GM19328 (cell line): ENCODE results near the gene OVOL1.
"Not testable (repeated sequence)": the region's sequence is repeated elsewhere in the genome, so short reads cannot be mapped to it uniquely, and the experiment has no call there.

Experiments
- ATAC-seq: cut with Tn5 transposase; IDR thresholded peaks from one replicate; pipeline ENCODE4 v1.9.1; 2021; ENCODE audit warnings: mild to moderate bottlenecking, moderate library complexity; ENCODE audit not compliant: unreplicated experiment

OVOL1 gene

DNA sequence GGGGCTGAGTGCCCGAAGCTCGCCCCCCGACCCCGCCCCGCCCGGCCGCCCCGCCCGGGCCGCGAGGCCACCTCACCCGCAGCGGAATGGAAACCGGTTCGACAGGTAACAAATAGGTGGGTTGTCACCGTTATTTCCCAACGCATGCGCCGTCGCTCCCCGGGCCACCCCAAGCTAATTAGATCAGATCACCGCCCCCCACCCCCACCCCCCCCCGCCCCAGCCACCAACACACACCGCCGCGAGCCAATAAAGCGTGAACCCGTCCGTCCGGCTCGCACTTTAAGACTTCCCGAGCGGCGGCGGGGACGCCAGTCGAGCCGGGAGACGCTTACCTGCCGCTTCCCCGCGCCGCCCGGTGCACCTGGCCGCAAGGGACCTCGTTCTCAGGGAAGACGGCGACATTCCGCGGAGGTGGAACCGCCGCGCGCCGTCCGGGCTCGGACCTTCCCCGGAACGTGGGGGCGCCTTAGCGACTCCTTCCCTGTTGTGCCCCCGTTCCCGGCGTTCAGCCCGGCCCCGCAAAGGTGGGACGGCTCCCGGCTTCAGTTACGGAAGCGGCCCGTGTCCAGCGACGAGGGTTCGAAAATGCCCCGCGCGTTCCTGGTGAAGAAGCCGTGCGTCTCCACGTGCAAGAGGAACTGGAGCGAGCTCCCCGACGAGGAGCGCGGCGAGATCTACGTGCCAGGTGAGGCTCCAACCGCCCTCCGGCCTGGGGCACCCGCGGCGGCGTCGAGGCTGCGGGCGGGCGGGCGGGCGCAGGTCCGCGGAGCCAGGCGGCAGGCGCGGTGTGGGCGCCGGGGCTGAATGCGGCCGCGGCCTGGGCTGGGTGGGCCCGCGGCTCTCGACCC lies at the start of gene OVOL1:
TSS of gene OVOL1 (plus strand) at position 278 of the 851 bp plus-strand sequence. CDS start at position 589, 311 bp downstream.
- ATAC-seq: no peak

DNA sequence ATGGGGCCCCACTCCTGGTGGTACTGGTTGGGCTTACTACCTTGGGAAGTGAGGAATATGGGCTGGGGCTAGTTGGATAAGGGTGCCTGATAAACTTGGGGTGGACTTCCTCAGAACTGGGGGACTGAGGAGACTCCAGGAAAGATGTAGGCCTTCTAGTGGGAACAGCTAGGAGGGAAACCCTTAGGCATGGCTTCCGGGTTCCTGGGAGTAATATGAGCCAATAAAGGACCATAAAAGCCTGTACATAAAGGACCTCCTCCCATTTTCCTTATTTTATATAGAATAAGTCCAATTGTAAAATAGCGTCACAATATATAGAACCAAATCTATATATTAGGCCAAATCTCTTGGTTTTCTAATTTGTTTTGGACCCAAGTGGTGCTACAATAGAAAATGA lies 47.8 kb upstream of the OVOL1 start:
- no peak for ATAC-seq

DNA sequence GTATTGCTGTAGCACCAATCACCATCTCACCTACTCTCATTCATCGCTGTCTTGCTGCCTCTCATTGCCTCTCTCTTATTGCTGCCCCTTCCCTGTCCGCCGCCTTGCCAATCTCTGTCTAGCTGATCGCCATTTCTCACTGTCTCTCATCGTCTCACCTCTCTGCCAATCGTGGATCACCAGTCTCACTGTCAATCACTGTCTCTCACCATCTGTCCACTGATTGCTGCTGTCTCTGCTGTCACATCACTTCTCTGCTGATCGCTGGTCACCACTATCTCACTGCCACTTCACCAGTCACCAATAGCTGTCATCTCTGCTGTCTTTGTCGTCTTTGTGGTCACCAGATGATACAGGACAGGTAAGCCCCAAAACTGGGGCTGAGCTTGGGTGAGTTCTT lies 45.7 kb upstream of the OVOL1 start:
- ATAC-seq: no peak

DNA sequence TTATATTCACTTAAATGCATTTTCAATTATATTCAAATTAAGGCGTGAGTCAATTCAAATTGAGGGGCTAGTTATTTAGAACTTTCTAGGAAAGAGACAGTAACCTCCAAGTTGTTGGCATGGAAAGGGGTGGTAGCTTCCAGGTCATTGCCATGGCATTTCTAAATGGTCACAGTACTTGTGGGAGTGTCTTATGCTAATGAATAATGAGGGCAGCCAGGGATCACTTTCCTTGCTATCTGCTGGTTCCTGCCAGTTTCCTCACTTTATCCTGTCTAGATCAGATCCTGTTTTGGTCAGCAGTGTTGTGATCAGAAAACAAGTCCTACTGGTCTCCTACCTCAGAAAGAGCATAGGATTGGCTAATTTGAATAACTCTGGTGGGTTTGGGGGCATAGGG lies 44.5 kb upstream of the OVOL1 start:
- ATAC-seq: no peak

DNA sequence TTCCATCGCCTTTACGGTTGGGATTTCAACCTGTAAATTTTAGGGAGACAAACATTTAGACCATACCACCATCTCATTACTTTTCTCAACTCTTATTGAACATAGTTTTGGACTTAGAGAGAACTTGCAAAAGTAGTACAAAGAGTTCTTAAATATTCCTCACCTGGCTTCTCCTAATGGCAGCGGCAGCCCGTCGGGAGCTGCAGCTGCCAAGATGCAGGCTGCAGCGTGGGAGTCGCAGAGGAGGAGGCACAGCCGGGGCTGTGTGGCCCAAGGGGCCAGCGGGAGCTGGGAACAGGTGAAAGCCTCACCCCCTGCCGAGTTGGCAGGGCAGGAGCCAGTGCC lies 43.2 kb upstream of the OVOL1 start:
- no peak for ATAC-seq

DNA sequence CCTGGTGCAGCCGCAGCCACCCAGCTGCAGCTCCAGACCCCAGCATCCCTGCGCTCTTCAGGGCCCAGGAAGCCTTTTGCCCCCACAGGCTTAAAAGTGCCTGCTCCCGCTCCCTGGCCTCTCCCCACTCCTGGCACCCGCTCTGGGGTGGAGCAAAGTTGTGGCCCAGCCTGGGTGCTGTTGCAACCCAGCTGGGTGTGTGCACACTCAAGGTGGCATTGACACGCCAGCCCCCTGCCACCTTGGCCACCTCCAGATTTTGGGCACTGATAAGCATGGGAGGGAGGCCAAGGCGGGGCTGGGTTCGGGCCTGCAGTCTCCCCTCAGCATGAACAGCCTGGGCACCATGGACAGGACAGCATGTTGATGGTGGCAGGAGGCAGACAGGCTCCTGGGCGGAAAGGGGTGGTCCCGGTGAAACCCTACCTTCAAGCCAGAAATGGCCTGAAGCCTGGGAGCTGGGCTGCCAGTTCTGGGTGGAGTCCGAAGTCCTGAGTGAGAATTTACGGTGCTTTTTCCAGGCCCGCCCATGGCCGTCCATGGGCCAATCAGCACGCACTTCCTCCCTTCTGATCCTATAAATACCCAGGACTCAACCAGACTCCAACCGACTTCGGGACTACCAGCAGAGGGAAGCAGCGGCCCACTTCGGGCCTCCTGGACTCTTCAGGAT lies 42.7 kb upstream of the OVOL1 start:
- no peak for ATAC-seq

DNA sequence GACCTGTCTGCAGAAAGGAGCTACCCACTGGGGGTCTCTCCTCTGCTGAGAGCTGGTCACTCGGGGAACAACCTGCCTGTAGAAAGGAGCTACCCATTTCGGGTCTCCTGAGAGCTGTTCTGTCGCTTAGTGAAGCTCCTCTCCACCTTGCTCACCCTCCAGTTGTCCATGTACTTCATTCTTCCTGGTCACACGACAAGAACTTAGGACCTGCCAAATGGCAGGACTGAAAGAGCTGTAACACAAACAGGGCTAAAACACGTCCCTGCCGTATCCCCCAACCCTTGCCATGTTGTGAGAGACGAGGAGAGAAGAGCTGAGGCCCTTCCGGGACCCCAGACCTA lies 42.2 kb upstream of the OVOL1 start:
- no peak for ATAC-seq

DNA sequence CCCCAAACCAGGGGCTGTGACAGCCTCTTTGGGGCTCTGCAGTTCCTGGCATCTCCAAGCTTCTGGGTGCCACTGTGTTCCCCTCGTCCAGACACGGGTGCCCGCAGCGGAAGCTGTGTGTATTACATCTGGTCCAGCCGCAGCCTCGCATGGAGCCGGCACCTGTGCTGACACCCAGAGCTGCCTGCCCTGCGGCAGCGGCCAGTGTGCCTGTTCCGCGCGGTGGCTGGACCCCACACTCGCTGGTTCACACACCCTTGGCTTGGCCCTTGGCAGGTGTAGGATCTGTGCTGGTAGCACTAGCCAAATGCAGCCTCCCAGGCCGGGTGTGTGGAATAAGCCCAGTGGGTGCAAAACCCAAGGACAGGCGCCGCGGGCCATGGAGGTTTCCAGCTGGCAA lies 41.8 kb upstream of the OVOL1 start:
- no peak for ATAC-seq

DNA sequence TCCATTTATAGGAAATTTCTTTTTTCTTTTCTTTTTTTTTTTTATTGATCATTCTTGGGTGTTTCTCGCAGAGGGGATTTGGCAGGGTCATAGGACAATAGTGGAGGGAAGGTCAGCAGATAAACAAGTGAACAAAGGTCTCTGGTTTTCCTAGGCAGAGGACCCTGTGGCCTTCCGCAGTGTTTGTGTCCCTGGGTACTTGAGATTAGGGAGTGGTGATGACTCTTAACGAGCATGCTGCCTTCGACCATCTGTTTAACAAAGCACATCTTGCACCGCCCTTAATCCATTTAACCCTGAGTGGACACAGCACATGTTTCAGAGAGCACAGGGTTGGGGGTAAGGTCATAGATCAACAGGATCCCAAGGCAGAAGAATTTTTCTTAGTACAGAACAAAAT lies 24.7 kb upstream of the OVOL1 start:
- not testable (repeated sequence) for ATAC-seq

DNA sequence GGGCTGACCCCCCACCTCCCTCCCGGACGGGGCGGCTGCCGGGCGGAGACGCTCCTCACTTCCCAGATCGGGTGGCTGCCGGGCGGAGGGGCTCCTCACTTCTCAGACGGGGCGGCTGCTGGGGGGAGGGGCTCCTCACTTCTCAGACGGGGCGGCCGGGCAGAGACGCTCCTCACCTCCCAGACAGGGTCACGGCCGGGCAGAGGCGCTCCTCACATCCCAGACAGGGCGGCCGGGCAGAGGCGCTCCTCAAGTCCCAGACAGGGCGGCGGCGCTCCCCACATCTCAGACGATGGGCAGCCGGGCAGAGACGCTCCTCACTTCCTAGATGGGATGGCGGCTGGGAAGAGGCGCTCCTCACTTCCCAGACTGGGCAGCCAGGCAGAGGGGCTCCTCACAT lies 24.0 kb upstream of the OVOL1 start:
- ATAC-seq: not testable (repeated sequence)

DNA sequence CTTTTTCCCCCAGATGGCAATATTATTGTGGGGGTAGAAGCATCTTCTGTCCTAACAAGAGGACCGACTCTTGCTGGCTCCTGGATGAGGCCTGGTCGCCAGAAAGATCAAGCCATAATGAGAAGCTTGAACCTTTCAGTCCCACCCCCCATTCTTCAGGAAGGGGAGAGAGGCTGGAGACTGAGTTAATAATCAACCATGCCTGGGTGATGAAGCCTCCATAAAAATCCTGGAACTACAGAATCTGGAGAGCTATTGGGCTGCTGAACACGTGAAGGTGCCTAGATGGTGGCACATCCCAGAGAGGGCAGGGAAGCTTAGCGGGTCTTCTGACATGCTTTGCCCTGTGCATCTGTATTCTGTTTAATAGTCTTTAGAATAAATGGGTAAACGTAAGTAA lies 22.4 kb upstream of the OVOL1 start:
- no peak for ATAC-seq

DNA sequence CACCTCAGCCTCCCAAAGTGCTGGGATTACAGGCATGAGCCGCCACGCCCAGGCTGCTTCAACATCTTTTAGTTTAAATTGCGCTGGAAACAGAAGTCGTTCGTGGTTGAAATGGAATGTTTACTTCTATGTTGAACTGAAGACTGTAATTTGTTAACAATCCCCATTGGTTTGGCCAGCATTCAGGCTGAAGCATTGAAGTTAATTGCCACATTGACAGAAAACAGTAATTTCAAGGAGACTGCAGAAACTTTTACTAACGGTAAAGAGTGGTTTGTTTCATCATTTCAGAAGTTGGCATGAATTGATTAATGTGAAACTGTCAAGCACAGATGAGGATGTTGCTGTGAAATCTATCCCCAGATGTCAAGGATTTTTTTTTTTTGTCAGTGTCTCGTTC lies 20.3 kb upstream of the OVOL1 start:
- ATAC-seq: no peak

DNA sequence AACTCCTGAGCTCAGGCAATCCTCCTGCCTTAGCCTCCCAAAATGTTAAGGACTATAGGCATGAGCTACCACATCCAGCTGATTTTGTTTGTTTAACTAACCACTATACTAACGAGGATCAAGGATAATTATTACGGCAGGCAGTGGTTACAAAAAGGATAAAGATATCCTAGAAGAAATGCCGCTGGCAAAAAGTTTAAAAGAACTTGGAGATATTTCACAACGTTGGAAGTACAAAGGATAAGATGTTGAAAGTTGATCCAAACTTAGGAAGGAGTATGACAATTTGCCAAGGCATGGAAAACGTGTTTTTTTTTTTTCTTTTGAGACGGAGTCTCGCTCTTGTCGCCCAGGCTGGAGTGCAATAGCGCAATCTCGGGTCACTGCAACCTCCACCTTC lies 19.5 kb upstream of the OVOL1 start:
- ATAC-seq: no peak

DNA sequence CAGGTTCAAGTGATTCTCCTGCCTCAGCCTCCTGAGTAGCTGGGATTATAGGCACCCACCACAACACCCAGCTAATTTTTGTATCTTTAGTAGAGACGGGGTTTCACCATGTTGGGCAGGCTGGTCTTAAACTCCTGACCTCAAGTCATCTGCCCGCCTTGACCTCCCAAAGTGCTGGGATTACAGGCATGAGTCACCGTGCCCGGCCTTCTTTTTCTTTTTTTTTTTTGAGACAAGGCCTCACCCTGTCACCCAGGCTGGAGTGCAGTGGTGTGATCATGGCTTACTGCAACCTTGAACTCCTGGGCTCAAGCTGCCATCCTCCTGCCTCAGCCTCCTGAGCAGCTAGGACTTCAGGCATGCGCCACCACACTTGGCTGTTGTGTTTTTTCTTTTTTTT lies 19.1 kb upstream of the OVOL1 start:
- not testable (repeated sequence) for ATAC-seq

DNA sequence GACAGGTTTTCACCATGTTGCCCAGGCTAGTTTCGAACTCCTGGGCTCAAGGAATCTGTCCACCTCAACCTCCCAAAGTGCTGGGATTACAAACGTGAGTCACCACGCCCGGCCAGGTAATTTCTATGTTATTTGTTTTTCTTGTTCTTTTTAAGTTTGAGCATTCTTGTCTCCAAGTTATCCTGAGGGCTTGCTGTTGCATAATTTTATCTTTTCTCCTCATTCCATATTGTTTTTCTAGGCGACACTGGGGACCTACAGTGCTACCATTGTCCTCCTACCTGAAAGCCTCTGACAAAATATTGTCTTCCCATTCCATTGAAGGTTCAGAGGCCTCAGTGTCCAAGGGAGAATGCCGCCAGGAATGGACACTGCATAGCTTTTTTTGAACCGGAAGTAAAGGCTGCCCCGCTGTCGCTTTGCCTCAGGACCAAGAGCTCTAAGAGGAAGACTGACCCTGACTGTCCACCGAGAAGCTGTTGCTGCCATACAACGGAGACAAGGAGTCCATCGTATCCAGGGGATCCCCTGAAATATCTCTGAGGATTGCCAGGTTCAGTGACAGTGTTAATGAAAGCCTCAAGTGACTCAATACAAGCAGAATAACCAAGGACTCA lies 15.8 kb upstream of the OVOL1 start:
- ATAC-seq: no peak

DNA sequence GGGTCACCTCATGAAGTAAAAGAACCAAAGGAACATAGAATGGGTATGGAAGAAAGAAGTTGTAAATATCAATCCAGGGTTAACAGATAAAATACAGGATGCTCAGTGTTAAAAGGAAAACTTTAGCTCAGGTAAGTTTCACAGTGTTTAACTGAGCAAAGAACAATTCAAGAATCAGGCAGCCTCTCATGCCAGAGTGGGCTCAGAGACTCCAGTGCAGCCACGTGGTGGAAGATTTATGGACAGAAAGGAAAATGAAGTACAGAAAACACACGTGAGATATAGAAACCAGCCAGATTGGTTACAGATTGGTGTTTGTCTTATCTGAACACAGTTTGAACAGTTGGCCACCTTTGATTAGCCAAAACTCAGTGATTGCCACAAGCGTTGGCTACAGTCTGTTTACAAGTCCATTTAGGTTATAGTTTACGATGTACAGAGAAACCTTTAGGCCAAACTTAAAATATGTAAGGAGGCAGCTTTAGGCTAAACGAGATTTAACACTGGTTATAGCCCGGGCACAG lies 15.2 kb upstream of the OVOL1 start:
- ATAC-seq: no peak

DNA sequence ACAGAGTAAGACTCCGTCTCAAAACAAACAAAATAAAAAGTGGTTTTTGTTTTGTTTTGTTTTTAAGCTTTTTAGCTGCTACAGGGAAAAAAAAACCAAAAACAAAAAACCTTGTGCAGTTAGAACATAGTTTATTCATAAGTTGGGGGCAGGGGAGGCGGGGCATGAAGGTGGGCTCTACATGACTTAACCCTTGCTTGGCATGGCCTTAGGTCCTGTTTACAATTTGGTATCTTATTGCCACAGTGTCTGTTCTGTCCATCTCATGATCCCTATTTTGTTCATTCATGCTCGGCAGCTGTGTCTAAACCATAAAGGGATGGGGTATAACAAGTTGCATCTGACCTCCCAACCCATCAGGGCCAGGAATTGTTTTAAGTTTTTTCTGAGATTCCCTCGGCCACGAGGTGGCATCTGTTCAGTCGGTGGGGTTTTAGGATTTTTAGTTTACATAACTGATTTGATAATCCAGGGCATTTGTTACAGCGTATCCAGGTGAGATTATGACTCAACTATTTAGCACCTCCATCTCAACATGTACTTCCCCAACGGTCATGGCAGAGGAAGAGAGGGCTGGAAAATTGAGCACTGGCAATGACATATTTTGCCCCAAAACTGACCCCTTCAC lies 13.0 kb upstream of the OVOL1 start:
- ATAC-seq: no peak

DNA sequence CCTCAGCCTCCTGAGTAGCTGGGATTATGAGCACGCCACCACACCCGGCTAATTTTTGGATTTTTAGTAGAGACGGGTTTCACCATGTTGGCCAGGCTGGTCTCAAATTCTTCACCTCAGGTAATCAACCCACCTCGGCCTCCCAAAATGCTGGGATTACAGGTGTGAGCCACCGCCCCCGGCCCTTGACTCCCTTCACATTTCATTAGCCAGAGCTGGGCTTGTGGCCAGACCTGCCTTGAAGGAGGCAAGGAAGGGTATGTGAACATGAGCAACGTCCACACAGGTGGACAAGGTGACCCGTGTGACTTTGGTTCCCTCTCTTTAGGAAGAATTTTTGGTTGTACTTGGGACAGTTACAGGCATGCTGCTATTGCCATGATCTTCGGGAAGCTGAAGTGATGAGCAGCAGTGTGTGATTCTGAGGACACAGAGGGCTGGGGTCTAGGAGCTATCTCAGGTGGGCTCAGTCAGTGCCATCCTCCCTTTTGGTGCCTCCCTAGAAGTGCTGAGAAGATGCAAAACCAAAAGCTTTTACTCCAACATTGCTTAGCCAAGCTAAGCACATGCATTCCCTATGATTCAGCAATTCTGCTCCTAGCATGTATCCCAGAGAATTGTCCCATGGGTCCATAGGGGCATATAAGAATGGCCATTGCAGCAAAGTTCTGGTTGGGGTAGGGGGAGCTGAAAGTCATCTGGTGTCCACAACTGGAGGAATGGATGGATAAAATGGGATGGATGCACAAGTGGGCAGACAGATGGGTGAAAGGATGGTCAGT lies 12.1 kb upstream of the OVOL1 start:
- ATAC-seq: no peak

DNA sequence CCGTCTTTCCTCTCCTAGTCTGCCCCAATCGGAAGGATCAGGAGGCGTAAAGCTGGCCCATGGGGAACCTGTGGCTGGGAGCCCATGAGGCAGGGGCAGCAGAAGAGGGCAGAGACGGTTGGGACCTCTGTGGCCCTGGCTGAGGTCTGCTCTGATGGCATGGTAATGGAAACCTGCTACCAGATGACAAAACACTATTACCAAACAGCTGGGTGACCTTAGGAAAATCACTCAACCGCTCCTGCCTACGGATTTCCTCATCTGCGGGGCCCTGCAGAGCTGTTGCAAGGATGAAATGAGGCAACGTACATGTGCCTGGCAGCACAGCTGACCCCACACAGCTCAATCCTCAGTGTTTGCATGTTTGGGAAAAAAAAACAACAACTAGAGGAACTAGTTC lies 10.7 kb upstream of the OVOL1 start:
- no peak for ATAC-seq

DNA sequence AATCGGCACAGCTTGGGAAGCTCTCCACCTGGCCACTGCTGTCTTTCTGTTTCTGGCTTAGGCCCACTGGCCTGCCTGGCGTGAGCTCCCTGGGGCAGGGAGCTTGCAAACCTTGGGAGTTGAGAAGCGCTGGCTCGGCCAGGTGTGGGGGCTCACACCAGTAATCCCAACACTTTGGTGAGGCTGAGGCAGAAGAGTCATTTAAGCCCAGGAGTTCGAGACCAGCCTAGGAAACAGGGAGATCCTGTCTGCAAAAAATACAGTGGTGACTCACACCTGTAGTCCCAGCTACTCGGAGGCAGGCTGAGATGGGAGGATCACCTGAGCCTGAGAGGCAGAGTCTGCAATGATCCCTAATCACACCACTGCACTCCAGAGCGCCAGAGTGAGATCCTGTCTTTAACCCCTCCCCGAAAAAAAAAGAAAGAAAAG lies 10.1 kb upstream of the OVOL1 start:
- no peak for ATAC-seq

DNA sequence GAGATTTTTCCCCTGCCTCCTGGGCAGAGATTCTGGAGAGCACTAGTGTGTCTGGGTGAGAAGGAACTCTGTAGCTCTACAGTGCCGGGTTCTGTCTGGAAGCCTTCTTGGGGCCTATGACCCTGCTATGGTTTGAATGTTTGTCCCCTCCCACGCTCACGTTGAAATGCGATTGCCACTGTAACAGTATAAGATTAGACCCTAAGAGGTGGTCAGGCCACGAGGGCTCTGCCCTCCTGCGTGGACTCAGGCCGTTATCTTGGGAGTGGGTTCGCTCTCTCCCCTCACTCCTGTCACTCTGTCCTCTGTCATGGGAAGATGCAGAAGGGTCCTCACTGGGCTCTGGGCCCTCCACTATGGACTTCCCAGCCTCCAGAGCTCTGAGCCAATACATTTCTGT lies 9.6 kb upstream of the OVOL1 start:
- no peak for ATAC-seq
